Measurements from ENCODE around the gene PADI4. TPM values are rescaled to one million over a fixed set of nuclear protein-coding genes. Genes with fewer than 3 reads are reported as not detected.

The PADI4 gene
- total and polyA plus RNA-seq, 2 of the 8 experiments (the other 6 are each of a cell fraction or from before 2014, with no cell fraction given): 0.29 TPM; not detected in 1

- H3K14ac ChIP-seq (ENCODE audit: insufficient read length): no peak overlapping the region
- 94% methylated on average over 6 of the region's 8 CpGs; no CpG with 5 or more reads in 1 of the 2 experiments for WGBS, 2 experiments (ENCODE audit: extremely low coverage in 1 of 2, insufficient coverage in 1 of 2, insufficient read length in 1 of 2, insufficient replicate concordance in 2 of 2, low coverage in 1 of 2, low lambda C conversion rate in 2 of 2, missing lambda C conversion rate in 1 of 2)
- no peaks in the 10 kb centered on the region for H3K79me2 ChIP-seq (ENCODE audit: control insufficient read depth in 1 of 2, insufficient read depth in 2 of 2, low read length in 2 of 2)
- H3K27ac ChIP-seq (ENCODE audit: low read depth, low read length): no peak overlapping the region
- H4K91ac ChIP-seq (replicated peaks; ENCODE audit: insufficient read length, low read length): no peak overlapping the region
- H3K4ac ChIP-seq (replicated peaks; ENCODE audit: insufficient read length, low read depth, low read length): no peak overlapping the region
- no peak overlapping the region for H3K9ac ChIP-seq (replicated peaks in 1 of 4; ENCODE audit: extremely low read depth in 1 of 4, low read depth in 3 of 4, low read length in 3 of 4)
- no peak overlapping the region for H2BK5ac ChIP-seq (ENCODE audit: low read depth, low read length)
- peaks cover 0 to 1% (median 0%) of the 10 kb centered on the region in 4 experiments; a peak in 1 of 7 replicates for H3K27me3 ChIP-seq (replicated peaks in 1 of 4; ENCODE audit: control insufficient read depth in 3 of 4, extremely low read depth in 1 of 4, insufficient read depth in 3 of 4, low read length in 3 of 4)
- H3K4me3 ChIP-seq (ENCODE audit: extremely low read depth in 1 of 4, insufficient read depth in 2 of 4, low read depth in 3 of 4, low read length in 4 of 4): no peak overlapping the region
- no peak overlapping the region for H2AFZ ChIP-seq (ENCODE audit: low read length)
- H3K23ac ChIP-seq (ENCODE audit: insufficient read length): no peak overlapping the region
- peaks cover 4% of the 10 kb centered on the region; the same call in 1 of the 2 replicates for H3K23me2 ChIP-seq (ENCODE audit: low read depth, low read length)
- H3K9me3 ChIP-seq (ENCODE audit: insufficient read depth in 2 of 2, low read depth in 1 of 2, low read length in 1 of 2): peaks cover 0 to 3% of the 10 kb centered on the region in 2 experiments; a peak in 2 of 4 replicates
- ChIA-PET POLR2A (ENCODE audit: partially characterized antibody) (interaction anchor here (0.6 to 0.9 kb wide), 2 partner anchors 66 to 101 kb away, joined by 3 read pairs; no protein-coding TSS in a partner anchor), CTCF (ENCODE audit: partially characterized antibody) (interaction anchor here (0.6 to 1.6 kb wide), 3 partner anchors 102 to 289 kb away, joined by 3 read pairs; no protein-coding TSS in a partner anchor)
- H2BK20ac ChIP-seq (ENCODE audit: low read length): no peak overlapping the region
- no peaks in the 10 kb centered on the region for H3K79me1 ChIP-seq (ENCODE audit: low read depth, low read length)
- no peaks in the 10 kb centered on the region for H3K4me1 ChIP-seq (replicated peaks in 1 of 4; ENCODE audit: control insufficient read depth in 3 of 4, insufficient read depth in 4 of 4, low read length in 3 of 4)
- no peak overlapping the region for H2BK120ac ChIP-seq (replicated peaks; ENCODE audit: low read depth, low read length)
- no peak for TF ChIP-seq POU5F1 (IDR thresholded peaks at IDR 0.05; ENCODE audit: low read depth, low read length)
- TF ChIP-seq BRCA1 (IDR thresholded peaks at IDR 0.05; ENCODE audit: low read depth, low read length): no peak
- no peak for TF ChIP-seq EZH2 (IDR thresholded peaks at IDR 0.05; ENCODE audit: low read depth, low read length, severe bottlenecking)
- TF ChIP-seq, protein P1, sequence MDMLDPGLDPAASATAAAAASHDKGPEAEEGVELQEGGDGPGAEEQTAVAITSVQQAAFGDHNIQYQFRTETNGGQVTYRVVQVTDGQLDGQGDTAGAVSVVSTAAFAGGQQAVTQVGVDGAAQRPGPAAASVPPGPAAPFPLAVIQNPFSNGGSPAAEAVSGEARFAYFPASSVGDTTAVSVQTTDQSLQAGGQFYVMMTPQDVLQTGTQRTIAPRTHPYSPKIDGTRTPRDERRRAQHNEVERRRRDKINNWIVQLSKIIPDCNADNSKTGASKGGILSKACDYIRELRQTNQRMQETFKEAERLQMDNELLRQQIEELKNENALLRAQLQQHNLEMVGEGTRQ (IDR thresholded peaks at IDR 0.05; ENCODE audit: low read length): no peak
- no peak for TF ChIP-seq FOSL1 (IDR thresholded peaks at IDR 0.05; ENCODE audit: insufficient read depth, low read depth, low read length)
- TF ChIP-seq EP300 (IDR thresholded peaks at IDR 0.05; ENCODE audit: borderline replicate concordance in 1 of 2, low read depth in 2 of 2, low read length in 2 of 2): no peak
- TF ChIP-seq CBX5 (IDR thresholded peaks at IDR 0.05; ENCODE audit: low read depth, low read length): no peak
- no peak overlapping the region for H3K4me2 ChIP-seq (ENCODE audit: insufficient read depth in 1 of 2, low read depth in 2 of 2, low read length in 2 of 2)
- H3K36me3 ChIP-seq (ENCODE audit: control insufficient read depth in 2 of 4, insufficient read depth in 4 of 4, low read length in 3 of 4): no peaks in the 10 kb centered on the region
- no peak overlapping the region for H4K5ac ChIP-seq (ENCODE audit: insufficient read length, low read depth, low read length)
- H2BK15ac ChIP-seq (ENCODE audit: low read length): peak overlapping the region; percentile 88; the same call in 1 of the 2 replicates
- DNase-seq (ENCODE audit: low read depth in 1 of 2, low spot score in 2 of 2): no peak
- H3K18ac ChIP-seq (ENCODE audit: extremely low read depth, low read length): no peak overlapping the region
- no peak overlapping the region; the same call in 1 of the 2 replicates for H4K8ac ChIP-seq (ENCODE audit: extremely low read depth, insufficient read depth, low read length)
- H2BK12ac ChIP-seq (ENCODE audit: low read depth, low read length): no peak overlapping the region
- no peaks in the 10 kb centered on the region for H4K20me1 ChIP-seq (replicated peaks in 1 of 2; ENCODE audit: control insufficient read depth in 1 of 2, insufficient read depth in 2 of 2, low read length in 2 of 2)
- no peak overlapping the region for H2AK5ac ChIP-seq (ENCODE audit: low read depth, low read length)
- H3K56ac ChIP-seq (replicated peaks; ENCODE audit: insufficient read length, low read depth, low read length): no peak overlapping the region
- FAIRE-seq: no peak
These were observed 32.4 kb downstream of the PADI4 start for GRCh38 chr1:17340358-17340757.

Data from H1 (cell line).